CD4-positive, alpha-beta T cell (primary cell): ENCODE results near the gene ASXL1. TPM values are rescaled to one million over a fixed set of nuclear protein-coding genes. Genes with fewer than 3 reads are reported as not detected.

Experiments
- ATAC-seq: fragments of 200-7000 bp; cut with Tn5 transposase; one replicate; pipeline ENCODE4 v1.10.0; 2022; ENCODE audit warnings: mild to moderate bottlenecking; ENCODE audit not compliant: poor library complexity
- CTCF ChIA-PET: fragments of 350-600 bp; sonication (Branson Sonifier 250); formaldehyde crosslinking; loops from one replicate; lab custom pipeline; 2021; ENCODE audit warnings: antibody characterized with exemption, inconsistent platforms; lab: Charles Lee
- POLR2A ChIA-PET: fragments of 350-600 bp; sonication (Branson Sonifier 250); formaldehyde crosslinking; loops from one replicate; lab custom pipeline; 2021; ENCODE audit warnings: antibody characterized with exemption, inconsistent platforms; lab: Charles Lee
- DNase-seq, 14 experiments: peaks; one replicate each; pipeline ENCODE4 v3.0.0-alpha.2; 2013 to 2020; ENCODE audit warnings: mixed read lengths in 2 of 14
- H3K27ac ChIP-seq, 2 donors: one replicate each; pipeline versions ENCODE4 v1.5.1 to v1.7.0; 2013; ENCODE audit warnings: low read length in 2 of 2, low read depth in 1 of 2, mild to moderate bottlenecking in 1 of 2
- H3K27me3 ChIP-seq, 2 experiments: 1 replicate in 1 of 2; 2 replicates in 1 of 2; pipeline versions ENCODE4 v1.6.1 to v1.7.0; 2013; ENCODE audit warnings: low read length in 2 of 2, control low read depth in 1 of 2, mild to moderate bottlenecking in 1 of 2, moderate library complexity in 1 of 2; ENCODE audit not compliant: insufficient read depth in 2 of 2, control insufficient read depth in 1 of 2
- H3K36me3 ChIP-seq: one replicate; pipeline ENCODE4 v1.6.1; 2013; ENCODE audit warnings: low read length, control low read depth; ENCODE audit not compliant: insufficient read depth
- H3K4me1 ChIP-seq: one replicate; pipeline ENCODE4 v1.6.1; 2013; ENCODE audit warnings: low read length, control low read depth; ENCODE audit not compliant: insufficient read depth
- H3K4me3 ChIP-seq: one replicate; pipeline ENCODE4 v1.5.1; 2013; ENCODE audit warnings: mild to moderate bottlenecking, low read length, moderate library complexity
- H3K9me3 ChIP-seq, 2 experiments: 1 replicate in 1 of 2; 2 replicates in 1 of 2; pipeline versions ENCODE4 v1.6.1 to v1.7.0; 2013; ENCODE audit warnings: low read length in 2 of 2, mild to moderate bottlenecking in 2 of 2, control low read depth in 1 of 2, moderate library complexity in 1 of 2; ENCODE audit not compliant: control insufficient read depth in 1 of 2, insufficient read depth in 1 of 2
- H3K27ac Mint-ChIP-seq: one replicate; pipeline ENCODE4 v1.8.0; 2020; ENCODE audit warnings: mixed read lengths
- H3K27me3 Mint-ChIP-seq: one replicate; pipeline ENCODE4 v1.8.0; 2021; ENCODE audit warnings: mixed read lengths
- H3K36me3 Mint-ChIP-seq: one replicate; pipeline ENCODE4 v1.8.0; 2021; ENCODE audit warnings: low read depth, mixed read lengths
- H3K4me1 Mint-ChIP-seq: one replicate; pipeline ENCODE4 v1.8.0; 2021; ENCODE audit warnings: low read depth, mixed read lengths
- H3K4me3 Mint-ChIP-seq: one replicate; pipeline ENCODE4 v1.8.0; 2020; ENCODE audit warnings: mild to moderate bottlenecking, mixed read lengths
- H3K9me3 Mint-ChIP-seq: one replicate; pipeline ENCODE4 v1.8.0; 2020; ENCODE audit warnings: mixed read lengths
- CTCF ChIP-seq: fragments of 200-600 bp; IDR thresholded peaks from one replicate; pipeline ENCODE4 v1.8.0; 2022; ENCODE audit warnings: antibody characterized with exemption, mild to moderate bottlenecking
- intact Hi-C, 2 experiments: fragments of 100-400 bp; cut with DNase I in 1 of 2; cut with micrococcal nuclease in 1 of 2; formaldehyde crosslinking; loops; one replicate each; pipeline versions ENCODE4 v1.15.1 to v1.9.0; 2023 to 2025; cut with DNase I, micrococcal nuclease
- total RNA-seq, 174 experiments: library from RNA in 2 of 174; stranded (reverse) in 2 of 174; gene quantifications; one replicate each; pipeline ENCODE4 v1.2.3 and lab custom pipeline; 2021 to 2026

The ASXL1 gene
- total RNA-seq, 2 experiments from 2014 or later, result 213 to 222 TPM

- peaks cover 3% of the 10 kb centered on the region for H3K4me1 Mint-ChIP-seq
- DNase-seq (peak in 1 of 14 experiments; percentile 15), ATAC-seq (no peak)
- H3K27ac ChIP-seq, result no peak overlapping the region
- no peak overlapping the region for H3K4me3 Mint-ChIP-seq
- peak overlapping the region; percentile 42 for H3K27ac Mint-ChIP-seq
- no peaks in the 10 kb centered on the region for H3K27me3 Mint-ChIP-seq
- no peaks in the 10 kb centered on the region for H3K27me3 ChIP-seq
- peaks cover 96% of the 10 kb centered on the region for H3K36me3 Mint-ChIP-seq
- H3K4me3 ChIP-seq, result no peak overlapping the region
- H3K9me3 ChIP-seq, result no peaks in the 10 kb centered on the region
- H3K4me1 ChIP-seq, result no peaks in the 10 kb centered on the region
- no peak for TF ChIP-seq CTCF
- ChIA-PET CTCF (no interaction called here), POLR2A (no interaction called here)
- intact Hi-C loops, result loop anchor here in 1 of 2 experiments (5.0 kb wide), 2 partner anchors 98 to 217 kb away; no protein-coding TSS in a partner anchor
- H3K9me3 Mint-ChIP-seq, result no peaks in the 10 kb centered on the region
- peaks cover 87% of the 10 kb centered on the region for H3K36me3 ChIP-seq
Observed at GRCh38 chr20:32435449-32436107, 77.4 kb downstream of the ASXL1 start.

DNA sequence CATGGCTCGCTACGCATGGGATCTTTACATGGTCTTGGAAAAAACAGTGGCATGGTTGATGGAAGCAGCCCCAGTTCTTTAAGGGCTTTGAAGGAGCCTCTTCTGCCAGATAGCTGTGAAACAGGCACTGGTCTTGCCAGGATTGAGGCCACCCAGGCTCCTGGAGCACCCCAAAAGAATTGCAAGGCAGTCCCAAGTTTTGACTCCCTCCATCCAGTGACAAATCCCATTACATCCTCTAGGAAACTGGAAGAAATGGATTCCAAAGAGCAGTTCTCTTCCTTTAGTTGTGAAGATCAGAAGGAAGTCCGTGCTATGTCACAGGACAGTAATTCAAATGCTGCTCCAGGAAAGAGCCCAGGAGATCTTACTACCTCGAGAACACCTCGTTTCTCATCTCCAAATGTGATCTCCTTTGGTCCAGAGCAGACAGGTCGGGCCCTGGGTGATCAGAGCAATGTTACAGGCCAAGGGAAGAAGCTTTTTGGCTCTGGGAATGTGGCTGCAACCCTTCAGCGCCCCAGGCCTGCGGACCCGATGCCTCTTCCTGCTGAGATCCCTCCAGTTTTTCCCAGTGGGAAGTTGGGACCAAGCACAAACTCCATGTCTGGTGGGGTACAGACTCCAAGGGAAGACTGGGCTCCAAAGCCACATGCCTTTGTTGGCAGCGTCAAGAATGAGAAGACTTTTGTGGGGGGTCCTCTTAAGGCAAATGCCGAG lies 78.2 kb downstream of the ASXL1 start:
- Mint-ChIP-seq H3K36me3 (peaks cover 96% of the 10 kb centered on the region), H3K4me3 (no peak overlapping the region), H3K4me1 (peaks cover 7% of the 10 kb centered on the region), H3K9me3 (no peaks in the 10 kb centered on the region), H3K27me3 (no peaks in the 10 kb centered on the region), H3K27ac (no peak overlapping the region)
- peaks cover 81% of the 10 kb centered on the region for H3K36me3 ChIP-seq
- DNase-seq (no peak), ATAC-seq (no peak)
- TF ChIP-seq CTCF, result no peak
- H3K27me3 ChIP-seq, result no peaks in the 10 kb centered on the region
- H3K27ac ChIP-seq, result no peak overlapping the region
- no peaks in the 10 kb centered on the region for H3K9me3 ChIP-seq
- intact Hi-C loops, result loop anchor here in 1 of 2 experiments (5.0 kb wide), 2 partner anchors 99 to 216 kb away; no protein-coding TSS in a partner anchor
- POLR2A ChIA-PET, result no interaction called here
- no peak overlapping the region for H3K4me3 ChIP-seq
- CTCF ChIA-PET, result no interaction called here
- no peaks in the 10 kb centered on the region for H3K4me1 ChIP-seq

- POLR2A ChIA-PET, result interaction anchor here (0.5 kb wide), 1 partner anchor 28 kb away, joined by 3 read pairs; no protein-coding TSS in a partner anchor
- no peak overlapping the region for H3K4me3 Mint-ChIP-seq
- Histone ChIP-seq H3K27me3 (no peaks in the 10 kb centered on the region), H3K9me3 (no peaks in the 10 kb centered on the region), H3K27ac (no peak overlapping the region), H3K4me3 (no peak overlapping the region), H3K4me1 (no peaks in the 10 kb centered on the region), H3K36me3 (peaks cover 81% of the 10 kb centered on the region)
- no peaks in the 10 kb centered on the region for H3K27me3 Mint-ChIP-seq
- H3K4me1 Mint-ChIP-seq, result peaks cover 7% of the 10 kb centered on the region
- CTCF ChIA-PET, result no interaction called here
- intact Hi-C loops, result loop anchor here in 1 of 2 experiments (5.0 kb wide), 2 partner anchors 100 to 215 kb away; no protein-coding TSS in a partner anchor
- no peak overlapping the region for H3K27ac Mint-ChIP-seq
- peaks cover 96% of the 10 kb centered on the region for H3K36me3 Mint-ChIP-seq
- no peak for ATAC-seq
- DNase-seq, result no peak
- no peak for TF ChIP-seq CTCF
- H3K9me3 Mint-ChIP-seq, result no peaks in the 10 kb centered on the region
Observed at GRCh38 chr20:32436968-32437367, 78.8 kb downstream of the ASXL1 start.
